Prostate gland (tissue), 2 donors: Measurements from ENCODE around the gene DYRK2.

Experiments used
- CTCF ChIP-seq, 4 experiments: fragments of 200-600 bp in 2 of 4; fragments of 450-650 bp in 2 of 4; sonication (generic) in 2 of 4; IDR thresholded peaks; 1 replicate in 3 of 4; 2 replicates in 1 of 4; pipeline ENCODE4 v1.5.1; 2016 to 2019; ENCODE audit warnings: antibody characterized with exemption in 4 of 4, mild to moderate bottlenecking in 2 of 4, moderate library complexity in 2 of 4
- POLR2A ChIP-seq: fragments of 450-650 bp; IDR thresholded peaks from one replicate; pipeline ENCODE4 v1.6.1; 2016; ENCODE audit warnings: antibody characterized with exemption, mild to moderate bottlenecking
- POLR2AphosphoS5 ChIP-seq: sonication (generic); formaldehyde crosslinking; IDR thresholded peaks from one replicate; pipeline ENCODE4 v1.6.1; 2017; ENCODE audit warnings: antibody characterized with exemption

GRCh38 chr12:67712011-67712410, 63.5 kb downstream of the DYRK2 start:
- TF ChIP-seq CTCF (IDR thresholded peaks at IDR 0.05) (no peak), POLR2A (no peak), POLR2AphosphoS5 (no peak)
